AG09309 (cell line): ENCODE results near the gene AK8.

Source experiments
- DNase-seq: peaks from one replicate; pipeline ENCODE4 v3.0.0-alpha.2; 2010; ENCODE audit warnings: low read depth
- H3K4me3 ChIP-seq: 2 replicates; pipeline ENCODE4 v1.5.1; 2011; ENCODE audit warnings: mild to moderate bottlenecking, low read depth, low read length, moderate library complexity; ENCODE audit not compliant: control insufficient read depth
- TF ChIP-seq, protein P1 (sequence below): IDR thresholded peaks from 2 replicates; pipeline ENCODE4 v1.5.1; 2011; ENCODE audit warnings: mild to moderate bottlenecking, low read depth, low read length, inconsistent platforms; ENCODE audit not compliant: insufficient read depth, control insufficient read depth; ENCODE audit errors: missing control alignments

AK8 gene

DNA sequence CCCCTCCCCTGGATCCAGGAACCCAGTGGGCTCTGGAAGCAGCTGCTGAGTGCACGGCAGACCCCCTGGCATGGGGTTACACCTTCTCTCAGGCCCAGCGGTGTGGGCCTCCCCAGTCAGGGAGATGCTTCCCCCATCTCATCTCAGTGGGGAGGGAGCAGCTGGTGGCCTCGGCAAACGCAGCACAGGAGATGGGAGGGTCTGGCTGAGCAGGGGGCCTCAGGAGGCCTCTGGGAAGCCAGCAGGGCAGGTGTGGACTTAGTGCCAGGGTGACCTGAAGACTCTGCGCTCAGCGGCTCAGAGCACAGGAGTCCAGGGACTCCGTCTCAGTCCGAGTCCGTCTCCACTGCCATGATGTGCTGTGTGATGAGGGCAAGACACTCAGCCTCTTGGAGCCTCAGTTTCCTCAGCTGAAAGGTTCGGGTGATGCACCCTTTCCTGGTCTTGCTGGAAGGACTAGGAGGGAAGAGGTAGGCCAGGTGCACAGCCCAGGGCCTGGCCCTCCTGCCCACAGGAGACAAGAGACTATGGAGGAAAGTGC is 107.2 kb downstream of the AK8 start:
- H3K4me3 ChIP-seq, result peak overlapping the region; percentile 77
- DNase-seq, result no peak
- TF ChIP-seq, protein P1, sequence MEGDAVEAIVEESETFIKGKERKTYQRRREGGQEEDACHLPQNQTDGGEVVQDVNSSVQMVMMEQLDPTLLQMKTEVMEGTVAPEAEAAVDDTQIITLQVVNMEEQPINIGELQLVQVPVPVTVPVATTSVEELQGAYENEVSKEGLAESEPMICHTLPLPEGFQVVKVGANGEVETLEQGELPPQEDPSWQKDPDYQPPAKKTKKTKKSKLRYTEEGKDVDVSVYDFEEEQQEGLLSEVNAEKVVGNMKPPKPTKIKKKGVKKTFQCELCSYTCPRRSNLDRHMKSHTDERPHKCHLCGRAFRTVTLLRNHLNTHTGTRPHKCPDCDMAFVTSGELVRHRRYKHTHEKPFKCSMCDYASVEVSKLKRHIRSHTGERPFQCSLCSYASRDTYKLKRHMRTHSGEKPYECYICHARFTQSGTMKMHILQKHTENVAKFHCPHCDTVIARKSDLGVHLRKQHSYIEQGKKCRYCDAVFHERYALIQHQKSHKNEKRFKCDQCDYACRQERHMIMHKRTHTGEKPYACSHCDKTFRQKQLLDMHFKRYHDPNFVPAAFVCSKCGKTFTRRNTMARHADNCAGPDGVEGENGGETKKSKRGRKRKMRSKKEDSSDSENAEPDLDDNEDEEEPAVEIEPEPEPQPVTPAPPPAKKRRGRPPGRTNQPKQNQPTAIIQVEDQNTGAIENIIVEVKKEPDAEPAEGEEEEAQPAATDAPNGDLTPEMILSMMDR, result no peak

DNA sequence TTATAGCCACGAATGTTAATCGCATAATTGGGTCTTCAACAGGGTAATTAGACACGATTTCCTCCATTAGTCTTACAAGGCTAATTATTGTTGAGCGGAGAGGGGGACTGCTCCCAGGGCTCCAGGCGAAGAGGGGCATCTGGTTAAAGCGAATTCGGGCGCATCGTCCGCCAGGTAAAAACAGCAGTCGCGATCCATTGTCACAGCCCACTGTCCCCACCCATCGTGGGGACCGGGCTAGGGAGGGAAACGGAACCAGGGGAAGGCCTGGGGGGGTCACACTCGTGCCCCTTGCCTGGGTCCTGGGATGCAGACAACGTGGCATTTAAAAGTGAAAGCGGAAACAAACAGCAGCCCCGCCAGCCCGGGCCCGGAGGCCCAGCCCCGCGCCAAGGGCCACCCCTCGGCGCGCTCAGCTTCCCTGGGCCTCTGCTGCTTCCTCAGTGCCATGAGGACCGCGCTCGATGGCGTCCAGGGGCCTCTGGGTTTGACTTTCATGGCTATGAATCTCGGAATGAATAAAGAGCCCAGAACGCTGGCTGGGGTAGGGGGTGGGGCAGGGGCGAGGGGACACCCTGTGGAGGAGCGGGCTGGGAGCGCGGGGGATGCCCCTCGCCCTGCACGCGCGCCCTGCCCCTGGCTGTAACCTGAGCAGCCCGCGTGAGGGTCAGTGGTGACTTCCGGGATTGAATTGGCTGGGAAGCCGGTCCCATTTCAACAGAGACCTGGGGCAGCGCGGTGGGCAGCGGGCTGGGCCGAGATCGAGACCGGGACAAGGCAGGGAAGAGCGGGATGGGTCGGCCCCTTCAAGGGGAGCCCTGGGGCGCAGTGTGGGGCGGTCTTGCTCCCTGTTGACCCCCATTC is 107.9 kb downstream of the AK8 start:
- TF ChIP-seq, protein P1, result no peak
- H3K4me3 ChIP-seq, result peak overlapping the region; percentile 77
- no peak for DNase-seq

DNA sequence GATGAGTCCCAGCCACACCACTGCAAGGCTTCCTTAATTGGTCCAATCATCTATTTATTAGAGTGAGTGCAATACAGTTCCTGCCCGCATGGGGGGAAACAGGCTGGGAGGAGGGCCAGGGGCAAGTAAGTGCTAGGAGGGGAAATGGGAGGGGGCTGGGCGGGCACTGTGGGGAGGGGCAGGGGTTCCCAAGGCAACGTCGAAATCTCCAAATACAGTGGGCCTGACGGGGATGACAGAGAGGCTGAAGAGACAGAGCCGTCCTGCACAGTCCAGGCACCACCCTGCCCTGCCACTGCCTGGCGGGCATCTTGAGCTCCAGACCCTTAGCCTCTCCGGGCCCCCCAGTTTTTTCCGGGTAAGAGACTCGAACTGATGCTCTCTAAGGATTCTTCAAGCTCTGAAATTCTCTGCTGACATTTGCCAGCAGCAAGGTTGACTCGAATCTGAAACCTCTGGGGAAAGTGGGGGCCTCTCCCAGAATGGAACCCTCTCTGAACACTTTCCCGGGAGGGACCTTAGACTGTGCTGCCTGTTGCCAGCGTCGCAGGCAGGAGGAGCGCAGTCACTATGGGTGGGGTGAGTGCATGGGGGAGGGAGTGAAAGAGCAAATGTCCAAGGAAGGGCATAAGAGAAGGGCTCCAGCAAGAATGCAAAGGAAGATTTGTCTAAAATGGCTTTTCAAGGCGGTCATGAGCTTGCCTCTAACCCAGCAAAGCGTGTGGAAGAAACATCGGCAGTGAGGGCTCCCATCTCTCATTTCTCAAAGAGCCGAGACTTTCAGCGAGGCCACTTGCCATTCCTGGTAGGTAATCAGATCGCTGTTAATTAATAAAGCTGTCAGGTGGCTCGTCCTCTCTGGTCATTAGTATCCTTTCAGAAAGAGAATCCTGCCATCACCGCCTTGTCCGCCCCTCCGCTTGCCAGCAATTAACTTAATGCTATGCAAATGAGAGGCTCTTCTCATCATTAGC is 108.9 kb downstream of the AK8 start:
- DNase-seq, result no peak
- TF ChIP-seq, protein P1, result peak; percentile 40
- peak overlapping the region; percentile 77 for H3K4me3 ChIP-seq

DNA sequence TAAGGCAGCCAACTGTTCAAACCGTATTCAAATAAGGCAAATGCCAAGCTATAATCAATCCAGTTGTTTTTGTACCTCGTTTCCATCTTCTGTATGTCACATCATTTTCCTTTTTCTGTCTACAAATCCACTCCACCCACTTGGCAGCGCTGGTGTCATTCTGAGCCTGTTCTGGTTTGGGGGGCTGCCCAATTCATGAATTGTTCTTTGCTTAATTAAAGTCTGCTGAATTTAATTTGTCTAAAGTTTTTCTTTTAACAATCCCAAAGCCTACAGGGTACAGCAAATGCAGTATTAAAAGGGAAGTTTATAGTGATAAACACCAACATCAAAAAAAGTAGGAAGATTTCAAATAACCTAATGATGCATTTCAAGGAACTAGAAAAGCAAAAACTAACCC is 114.5 kb downstream of the AK8 start:
- TF ChIP-seq, protein P1, result no peak
- no peak for DNase-seq

DNA sequence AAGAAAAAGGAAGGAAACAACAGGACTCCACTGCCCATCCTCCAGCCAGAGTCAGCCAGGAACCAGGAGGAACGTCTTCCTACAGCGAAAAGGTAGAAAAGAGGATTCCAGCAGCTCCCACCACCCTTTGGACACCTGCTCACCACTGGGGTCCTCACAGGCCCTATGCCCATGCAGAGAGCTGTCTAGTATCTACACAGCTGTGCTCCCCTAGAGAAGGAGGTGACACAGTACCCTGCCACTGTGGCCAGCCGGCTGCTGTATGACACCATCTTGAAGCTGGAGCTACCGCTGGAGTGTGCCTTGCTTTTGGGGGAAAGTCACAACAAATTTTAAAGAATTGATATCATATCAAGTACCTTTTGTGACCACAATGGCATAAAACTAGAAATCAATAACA is 115.2 kb downstream of the AK8 start:
- TF ChIP-seq, protein P1, result no peak
- DNase-seq, result no peak
- H3K4me3 ChIP-seq, result no peak overlapping the region

More for the DNA sequence above, 114.5 kb downstream of the AK8 start:
- H3K4me3 ChIP-seq, result no peak overlapping the region

DNA sequence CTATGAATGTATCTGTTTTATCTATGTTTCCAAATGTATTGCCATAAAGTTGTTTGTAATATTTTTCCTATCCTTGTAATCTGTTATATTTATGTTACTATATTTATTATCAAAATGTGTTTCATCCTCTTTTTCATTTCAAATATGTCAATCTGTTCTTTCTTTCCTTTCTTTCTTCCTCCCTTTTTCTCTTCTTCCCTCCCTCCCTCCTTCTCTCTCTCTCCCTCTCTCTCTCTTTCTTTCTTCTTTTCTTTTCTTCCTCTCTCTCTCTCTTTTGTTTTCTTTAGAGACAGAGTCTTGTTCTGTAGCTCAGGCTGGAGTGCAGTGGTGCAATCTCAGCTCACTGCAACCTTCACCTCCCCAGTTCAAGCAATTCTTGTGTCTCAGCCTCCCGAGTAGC is 116.5 kb downstream of the AK8 start:
- TF ChIP-seq, protein P1, result no peak
- no peak for DNase-seq

More for the DNA sequence above, 116.5 kb downstream of the AK8 start:
- no peak overlapping the region for H3K4me3 ChIP-seq
